Neuronal stem cell (in vitro differentiated cells): ENCODE data around the gene DNM1.
A peak's percentile ranks its signal among the peaks of the same experiment; 100 is the strongest.

Experiments used
- DNase-seq: peaks from one replicate; pipeline ENCODE4 v3.0.0-alpha.2; 2013; ENCODE audit warnings: low spot score
- H2AFZ ChIP-seq: one replicate; pipeline ENCODE4 v1.6.1; 2013; ENCODE audit warnings: mild to moderate bottlenecking, low read length, inconsistent platforms
- H2AK5ac ChIP-seq: 2 replicates; pipeline ENCODE4 v1.6.1; 2013; ENCODE audit warnings: low read depth, mild to moderate bottlenecking, inconsistent platforms, low read length, moderate library complexity, mixed read lengths
- H2BK120ac ChIP-seq: 2 replicates; pipeline ENCODE4 v1.6.1; 2013; ENCODE audit warnings: low read depth, mild to moderate bottlenecking, inconsistent platforms, low read length, moderate library complexity, mixed read lengths
- H2BK12ac ChIP-seq: one replicate; pipeline ENCODE4 v1.6.1; 2013; ENCODE audit warnings: low read length, inconsistent platforms
- H2BK15ac ChIP-seq: 2 replicates; pipeline ENCODE4 v1.6.1; 2013; ENCODE audit warnings: mild to moderate bottlenecking, low read length, inconsistent platforms, mixed read lengths
- H2BK5ac ChIP-seq: one replicate; pipeline ENCODE4 v1.6.1; 2013; ENCODE audit warnings: inconsistent platforms, mild to moderate bottlenecking, low read length, moderate library complexity
- H3K14ac ChIP-seq: one replicate; pipeline ENCODE4 v1.6.1; 2013; ENCODE audit warnings: low read length, inconsistent platforms
- H3K18ac ChIP-seq: 2 replicates; pipeline ENCODE4 v1.6.1; 2013; ENCODE audit warnings: low read length, inconsistent platforms
- H3K23ac ChIP-seq: 2 replicates; pipeline ENCODE4 v1.6.1; 2013; ENCODE audit warnings: low read depth, mild to moderate bottlenecking, mixed read lengths, low read length, inconsistent platforms; ENCODE audit not compliant: poor library complexity
- H3K27ac ChIP-seq: replicated peaks from 3 replicates; pipeline ENCODE4 v1.5.1; 2013; ENCODE audit warnings: low read length, inconsistent platforms
- H3K27me3 ChIP-seq, 3 experiments: 2 replicates each; pipeline ENCODE4 v1.6.1; 2013; ENCODE audit warnings: low read length in 3 of 3, mild to moderate bottlenecking in 2 of 3, inconsistent platforms in 1 of 3, low read depth in 1 of 3, mixed read lengths in 1 of 3, moderate library complexity in 1 of 3; ENCODE audit not compliant: control insufficient read depth in 3 of 3, insufficient read depth in 3 of 3
- H3K36me3 ChIP-seq, 2 donors: replicated peaks in 1 of 2; 2 replicates each; pipeline ENCODE4 v1.6.1; 2013; ENCODE audit warnings: low read length in 2 of 2; ENCODE audit not compliant: control insufficient read depth in 2 of 2, insufficient read depth in 2 of 2
- H3K4ac ChIP-seq: 2 replicates; pipeline ENCODE4 v1.6.1; 2013; ENCODE audit warnings: inconsistent platforms, mild to moderate bottlenecking, low read length, moderate library complexity
- H3K4me1 ChIP-seq, 2 donors: 1 replicate in 1 of 2; 2 replicates in 1 of 2; pipeline ENCODE4 v1.6.1; 2013; ENCODE audit warnings: low read length in 2 of 2, low read depth in 1 of 2; ENCODE audit not compliant: control insufficient read depth in 2 of 2, insufficient read depth in 1 of 2
- H3K4me2 ChIP-seq: one replicate; pipeline ENCODE4 v1.6.1; 2013; ENCODE audit warnings: mild to moderate bottlenecking, low read length, inconsistent platforms; ENCODE audit not compliant: insufficient read depth, poor library complexity, severe bottlenecking
- H3K4me3 ChIP-seq, 2 donors: 2 replicates each; pipeline ENCODE4 v1.5.1; 2013; ENCODE audit warnings: low read length in 2 of 2, mild to moderate bottlenecking in 2 of 2, inconsistent platforms in 1 of 2, moderate library complexity in 1 of 2
- H3K79me1 ChIP-seq: one replicate; pipeline ENCODE4 v1.6.1; 2013; ENCODE audit warnings: low read depth, mild to moderate bottlenecking, inconsistent platforms, low read length, moderate library complexity
- H3K9ac ChIP-seq: one replicate; pipeline ENCODE4 v1.6.1; 2013; ENCODE audit warnings: mild to moderate bottlenecking, low read depth, low read length, inconsistent platforms; ENCODE audit not compliant: poor library complexity
- H3K9me3 ChIP-seq, 2 donors: replicated peaks in 1 of 2; 2 replicates each; pipeline versions ENCODE3 to v1.6.1; 2013; ENCODE audit warnings: low read length in 2 of 2, mild to moderate bottlenecking in 2 of 2, inconsistent platforms in 1 of 2, low read depth in 1 of 2, mixed read lengths in 1 of 2, moderate library complexity in 1 of 2; ENCODE audit not compliant: control insufficient read depth in 2 of 2, insufficient read depth in 1 of 2
- H4K8ac ChIP-seq: one replicate; pipeline ENCODE4 v1.6.1; 2013; ENCODE audit warnings: low read depth, mild to moderate bottlenecking, inconsistent platforms, low read length, moderate library complexity
- H4K91ac ChIP-seq: one replicate; pipeline ENCODE4 v1.6.1; 2013; ENCODE audit warnings: low read length, low read depth, mild to moderate bottlenecking, inconsistent platforms; ENCODE audit not compliant: poor library complexity
- WGBS, 2 donors: extraction: QIAGEN DNeasy Blood & Tissue Kit; methylation state at CpG; one replicate each; pipeline ENCODE4 v1.1.7; 2013; ENCODE audit warnings: missing lambda C conversion rate in 2 of 2, mixed read lengths in 1 of 2; ENCODE audit not compliant: insufficient read length in 2 of 2, insufficient replicate concordance in 1 of 2; ENCODE audit errors: extremely low coverage in 2 of 2; 5-methylcytosine and 5-hydroxymethylcytosine counted together

The DNM1 gene

GRCh38 chr9:128211186-128211980, 8.2 kb downstream of the DNM1 start:
- H3K9ac ChIP-seq, result no peak overlapping the region
- no peak overlapping the region for H3K4me2 ChIP-seq
- no peak overlapping the region for H4K91ac ChIP-seq
- WGBS, 2 donors, result no CpG with 5 or more reads among the region's 12 CpGs
- no peak overlapping the region for H3K14ac ChIP-seq
- no peak for DNase-seq
- no peak overlapping the region for H2BK120ac ChIP-seq
- H3K4me3 ChIP-seq, result no peak overlapping the region
- H3K27ac ChIP-seq, result no peak overlapping the region
- peaks cover 8% of the 10 kb centered on the region for H3K79me1 ChIP-seq
- peak overlapping the region; percentile 37 for H3K23ac ChIP-seq
- no peak overlapping the region for H3K18ac ChIP-seq
- H4K8ac ChIP-seq, result no peak overlapping the region
- no peak overlapping the region for H2AK5ac ChIP-seq
- no peaks in the 10 kb centered on the region for H3K9me3 ChIP-seq
- H3K27me3 ChIP-seq, result no peaks in the 10 kb centered on the region
- peaks cover 7 to 14% of the 10 kb centered on the region in 2 donors for H3K4me1 ChIP-seq
- no peak overlapping the region for H2AFZ ChIP-seq
- H2BK5ac ChIP-seq, result no peak overlapping the region
- no peak overlapping the region for H2BK12ac ChIP-seq
- H2BK15ac ChIP-seq, result no peak overlapping the region
- no peak overlapping the region for H3K4ac ChIP-seq
- peaks cover 0 to 6% of the 10 kb centered on the region in 2 donors for H3K36me3 ChIP-seq

GRCh38 chr9:128211981-128212281, 8.8 kb downstream of the DNM1 start:
- no CpG with 5 or more reads among the region's 2 CpGs for WGBS, 2 donors
- H3K27ac ChIP-seq, result no peak overlapping the region
- H3K23ac ChIP-seq, result peak overlapping the region; percentile 37
- no peak overlapping the region for H3K14ac ChIP-seq
- H3K4ac ChIP-seq, result no peak overlapping the region
- no peak overlapping the region for H2AK5ac ChIP-seq
- H3K4me1 ChIP-seq, result peaks cover 7 to 14% of the 10 kb centered on the region in 2 donors
- no peak overlapping the region for H3K9ac ChIP-seq
- no peak overlapping the region for H2BK5ac ChIP-seq
- no peak overlapping the region for H4K91ac ChIP-seq
- H3K27me3 ChIP-seq, result no peaks in the 10 kb centered on the region
- H3K9me3 ChIP-seq, result no peaks in the 10 kb centered on the region
- H2BK120ac ChIP-seq, result no peak overlapping the region
- H3K36me3 ChIP-seq, result peaks cover 0 to 6% of the 10 kb centered on the region in 2 donors
- no peak overlapping the region for H3K18ac ChIP-seq
- no peak overlapping the region for H2BK15ac ChIP-seq
- DNase-seq, result no peak
- H3K79me1 ChIP-seq, result peaks cover 8% of the 10 kb centered on the region
- no peak overlapping the region for H2BK12ac ChIP-seq
- no peak overlapping the region for H3K4me3 ChIP-seq
- no peak overlapping the region for H2AFZ ChIP-seq
- no peak overlapping the region for H4K8ac ChIP-seq
- no peak overlapping the region for H3K4me2 ChIP-seq

GRCh38 chr9:128213746-128214497, 10.7 kb downstream of the DNM1 start:
- peaks cover 10% of the 10 kb centered on the region for H3K79me1 ChIP-seq
- no peak overlapping the region for H2AFZ ChIP-seq
- peak overlapping the region; percentile 44 for H3K23ac ChIP-seq
- WGBS, 2 donors, result no CpG with 5 or more reads among the region's 12 CpGs
- no peaks in the 10 kb centered on the region for H3K9me3 ChIP-seq
- peaks cover 3 to 8% of the 10 kb centered on the region in 2 donors for H3K36me3 ChIP-seq
- H3K4ac ChIP-seq, result no peak overlapping the region
- H2BK15ac ChIP-seq, result no peak overlapping the region
- peaks cover 14% of the 10 kb centered on the region in 2 donors for H3K4me1 ChIP-seq
- H4K8ac ChIP-seq, result no peak overlapping the region
- H3K9ac ChIP-seq, result no peak overlapping the region
- no peak overlapping the region for H3K27ac ChIP-seq
- no peak overlapping the region for H2AK5ac ChIP-seq
- no peaks in the 10 kb centered on the region for H3K27me3 ChIP-seq
- no peak overlapping the region for H2BK120ac ChIP-seq
- H2BK12ac ChIP-seq, result no peak overlapping the region
- H3K4me3 ChIP-seq, result no peak overlapping the region
- no peak overlapping the region for H3K14ac ChIP-seq
- H3K18ac ChIP-seq, result no peak overlapping the region
- no peak overlapping the region for H2BK5ac ChIP-seq
- peak overlapping the region; percentile 39 for H4K91ac ChIP-seq
- no peak for DNase-seq
- no peak overlapping the region for H3K4me2 ChIP-seq
